GM18951 (cell line): ENCODE data around the gene MYOD1.

Experiments used
- POLR2A ChIP-seq: IDR thresholded peaks from 4 replicates; pipeline ENCODE4 v1.6.1; 2011; ENCODE audit warnings: mild to moderate bottlenecking; ENCODE audit not compliant: insufficient read length, insufficient read depth; ENCODE audit errors: extremely low read depth
- in situ Hi-C: fragments of 300-500 bp; cut with MboI; formaldehyde crosslinking; loops from one replicate; pipeline ENCODE4 v1.12.0; 2022; ENCODE audit warnings: low sequenced_read_pairs, mixed read lengths, inconsistent platforms; ENCODE audit not compliant: unreplicated experiment

MYOD1 gene

GRCh38 chr11:17733261-17733660 lies 13.9 kb downstream of the MYOD1 start:
- in situ Hi-C loops: no loop called here
- TF ChIP-seq POLR2A: no peak

DNA sequence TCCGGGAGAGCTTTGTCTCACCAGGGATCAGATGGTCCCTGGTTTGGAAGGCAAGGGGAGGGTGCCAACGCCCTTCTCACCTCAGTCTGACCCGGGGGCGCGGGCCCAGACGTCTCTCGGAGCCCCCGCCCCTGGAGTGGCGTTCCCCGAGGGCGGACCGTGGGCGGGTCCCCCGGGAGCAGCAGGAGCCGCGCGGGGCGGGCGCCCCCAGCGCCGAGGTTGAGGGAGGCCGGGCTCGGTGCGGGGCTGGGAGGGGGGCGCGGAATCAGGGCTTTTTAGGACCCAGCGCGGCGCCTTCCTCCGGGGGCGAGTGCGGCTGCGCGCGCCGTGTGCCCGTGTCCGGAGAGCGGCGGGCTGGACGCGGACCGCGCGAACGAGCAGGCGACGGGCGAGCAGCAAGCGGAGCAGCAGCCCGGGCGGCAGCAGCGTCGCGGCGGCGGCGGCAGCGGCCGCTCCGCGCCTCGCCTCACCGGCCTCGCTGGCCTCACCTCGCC lies 15.1 kb downstream of the MYOD1 start, which contains the start of gene KCNC1:
TSS of gene KCNC1 (plus strand) at position 364 of the 494 bp plus-strand sequence. CDS start 1,222 bp downstream, outside the sequence.
- TF ChIP-seq POLR2A: no peak
- in situ Hi-C loops: no loop called here

DNA sequence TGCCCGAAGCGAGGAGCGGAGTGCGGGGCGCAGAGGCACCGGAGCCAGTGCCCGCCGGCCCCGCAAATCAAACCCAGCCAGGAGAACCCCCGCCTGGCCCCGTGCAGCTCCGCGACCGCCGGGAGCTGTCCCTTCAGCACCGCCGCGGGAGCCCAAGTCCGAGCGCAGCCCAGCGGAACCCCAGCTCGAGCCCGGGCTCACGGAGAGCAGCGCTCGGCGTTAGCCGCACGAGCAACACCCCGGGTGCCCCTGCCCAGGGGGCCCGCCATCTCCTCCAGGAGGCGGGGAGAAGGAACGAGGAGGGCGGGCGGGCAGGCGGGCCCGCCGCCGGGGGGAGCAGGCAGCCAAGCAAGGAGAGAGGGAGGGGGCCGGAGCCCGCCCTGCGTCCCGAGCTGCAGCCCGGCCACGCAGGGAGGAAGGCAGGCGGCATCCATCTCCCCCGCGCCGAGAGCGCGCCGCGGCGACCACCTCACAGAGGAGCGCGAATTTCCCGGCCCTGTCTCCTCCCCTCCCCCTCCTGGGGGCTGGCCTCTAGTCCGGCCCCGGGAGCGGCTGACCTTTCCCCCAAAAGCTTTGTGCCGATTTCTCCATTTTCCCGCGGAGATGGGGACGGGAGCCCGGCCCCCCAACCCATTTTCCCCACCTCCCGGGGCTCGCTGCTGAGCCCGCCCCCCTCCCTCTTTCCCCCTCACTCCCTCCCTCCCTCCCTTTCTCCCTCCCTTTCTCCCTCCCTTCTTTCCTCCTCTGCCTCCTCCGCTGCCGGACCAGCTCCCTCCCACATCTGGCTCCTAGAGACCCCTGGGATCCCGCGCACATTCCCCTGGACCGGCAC lies 15.8 kb downstream of the MYOD1 start:
- in situ Hi-C loops: no loop called here
- TF ChIP-seq POLR2A: no peak

DNA sequence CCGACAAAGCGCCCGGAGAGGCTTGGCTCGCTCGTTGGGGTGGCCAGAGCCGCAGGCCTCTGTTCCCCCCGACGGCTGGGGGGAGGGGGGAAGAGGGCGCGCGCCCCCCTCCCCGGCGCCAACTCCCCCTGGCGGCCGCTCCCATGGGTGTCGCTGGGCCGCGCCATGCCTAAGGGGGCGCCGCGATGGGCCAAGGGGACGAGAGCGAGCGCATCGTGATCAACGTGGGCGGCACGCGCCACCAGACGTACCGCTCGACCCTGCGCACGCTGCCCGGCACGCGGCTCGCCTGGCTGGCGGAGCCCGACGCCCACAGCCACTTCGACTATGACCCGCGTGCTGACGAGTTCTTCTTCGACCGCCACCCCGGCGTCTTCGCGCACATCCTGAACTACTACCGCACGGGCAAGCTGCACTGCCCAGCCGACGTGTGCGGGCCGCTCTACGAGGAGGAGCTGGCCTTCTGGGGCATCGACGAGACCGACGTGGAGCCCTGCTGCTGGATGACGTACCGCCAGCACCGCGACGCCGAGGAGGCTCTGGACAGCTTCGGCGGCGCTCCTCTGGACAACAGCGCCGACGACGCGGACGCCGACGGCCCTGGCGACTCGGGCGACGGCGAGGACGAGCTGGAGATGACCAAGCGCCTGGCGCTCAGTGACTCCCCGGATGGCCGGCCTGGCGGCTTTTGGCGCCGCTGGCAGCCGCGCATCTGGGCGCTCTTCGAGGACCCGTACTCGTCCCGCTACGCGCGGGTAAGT lies 16.6 kb downstream of the MYOD1 start:
- TF ChIP-seq POLR2A: no peak
- in situ Hi-C loops: no loop called here

GRCh38 chr11:17736579-17736893 lies 17.2 kb downstream of the MYOD1 start:
- no peak for TF ChIP-seq POLR2A
- in situ Hi-C loops: no loop called here

DNA sequence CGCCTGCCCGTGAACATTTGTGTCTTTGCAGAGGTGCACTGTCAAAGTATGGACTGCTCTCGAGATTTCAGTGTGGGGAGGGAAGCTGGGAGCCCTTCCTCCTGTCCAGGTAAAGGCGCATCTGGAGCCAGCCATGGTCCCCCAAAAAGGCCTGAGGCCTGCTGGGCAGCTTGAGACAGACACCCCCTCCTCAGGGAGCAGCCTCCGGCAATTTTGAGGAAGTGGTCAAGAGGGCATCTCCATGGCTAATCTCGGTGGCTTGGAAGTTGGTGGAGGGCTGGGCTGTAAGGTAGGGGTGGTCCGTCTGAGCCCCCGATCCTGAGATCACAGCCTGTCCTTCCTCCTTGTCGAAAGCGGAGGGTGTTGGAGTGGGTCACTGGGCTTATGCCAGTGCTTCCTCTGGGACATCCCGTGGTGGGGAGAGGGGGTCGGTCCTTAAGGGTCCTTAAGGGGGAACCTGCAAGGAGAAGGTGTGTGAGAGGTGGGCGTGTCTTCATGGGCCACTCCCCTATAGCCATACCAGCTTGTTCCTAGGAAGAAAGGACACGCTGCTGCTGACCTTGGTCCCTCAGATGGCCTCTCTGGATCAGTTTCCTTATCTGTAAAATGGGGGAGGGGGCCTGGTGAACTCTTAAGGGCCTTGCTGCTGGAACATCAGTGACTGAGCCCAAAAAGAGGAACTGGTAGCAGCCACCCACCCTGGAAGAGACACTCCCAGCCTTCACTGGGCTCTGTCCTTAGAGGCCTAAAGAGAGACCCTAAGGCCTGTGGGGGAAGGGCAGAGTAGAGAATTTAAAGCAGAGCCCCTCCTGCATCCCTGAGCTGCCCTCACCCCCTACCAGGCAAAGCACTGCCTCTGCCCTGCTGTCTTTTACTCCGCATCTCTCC lies 17.8 kb downstream of the MYOD1 start:
- no peak for TF ChIP-seq POLR2A
- in situ Hi-C loops: no loop called here

DNA sequence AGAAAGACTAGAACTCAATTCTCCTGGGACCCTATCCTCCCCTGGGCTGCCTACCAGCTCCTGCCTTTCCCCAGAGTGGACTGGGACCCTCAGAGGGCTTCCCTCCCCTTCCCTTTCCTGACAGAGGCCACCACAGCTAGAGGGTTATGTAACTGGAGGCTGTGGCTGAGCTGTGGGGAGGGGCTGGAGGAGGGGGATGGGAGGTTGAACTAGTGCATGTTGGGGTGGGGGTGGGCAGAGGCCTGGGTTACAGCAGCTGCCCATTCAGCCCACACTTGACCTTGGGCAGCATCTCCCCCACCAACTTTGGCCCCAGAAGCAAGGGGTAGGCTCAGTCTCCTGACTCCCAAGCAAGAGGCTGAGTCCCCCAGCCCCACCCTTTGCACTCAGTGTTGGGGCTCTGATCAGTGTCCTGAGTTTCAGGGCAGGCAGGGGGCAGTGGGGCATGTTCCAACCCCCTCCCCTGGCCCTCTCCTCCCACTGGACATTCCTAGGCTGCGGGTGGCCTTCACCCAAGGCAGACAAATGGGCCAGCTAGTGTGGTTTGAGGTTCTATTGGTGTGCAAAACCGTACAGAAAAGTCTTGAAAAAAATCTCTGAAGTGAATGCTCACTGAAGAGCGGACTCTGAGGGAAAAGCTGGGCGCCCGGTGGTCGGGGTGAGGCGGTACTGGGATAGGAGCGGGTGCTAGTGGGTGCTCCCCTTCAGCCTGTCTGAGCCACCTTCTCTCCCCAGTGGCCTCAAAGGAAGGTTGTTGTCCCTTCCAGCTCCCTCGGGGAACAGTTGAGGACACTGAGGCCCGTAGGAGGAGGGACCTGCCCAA lies 19.0 kb downstream of the MYOD1 start:
- in situ Hi-C loops: no loop called here
- no peak for TF ChIP-seq POLR2A

DNA sequence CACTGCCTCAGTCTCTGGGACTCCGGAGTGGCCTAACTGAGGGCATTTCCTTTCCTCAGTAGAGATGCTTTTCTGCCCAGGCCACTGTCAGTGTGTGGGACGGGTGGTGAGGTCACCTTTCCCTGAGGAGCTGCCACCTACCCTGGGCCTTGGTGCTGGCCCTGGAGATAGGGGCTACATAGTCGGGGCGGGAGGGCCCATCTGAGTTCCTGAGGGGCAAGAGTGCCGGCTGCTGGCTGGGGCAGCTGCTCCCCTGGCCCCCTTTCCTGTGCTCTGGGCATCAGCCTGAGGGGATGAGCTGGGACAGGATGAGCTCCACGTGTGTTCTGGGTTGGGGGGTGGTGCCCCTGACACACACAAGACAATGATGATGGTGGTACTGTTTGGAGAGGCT lies 20.6 kb downstream of the MYOD1 start:
- in situ Hi-C loops: no loop called here
- TF ChIP-seq POLR2A: no peak

DNA sequence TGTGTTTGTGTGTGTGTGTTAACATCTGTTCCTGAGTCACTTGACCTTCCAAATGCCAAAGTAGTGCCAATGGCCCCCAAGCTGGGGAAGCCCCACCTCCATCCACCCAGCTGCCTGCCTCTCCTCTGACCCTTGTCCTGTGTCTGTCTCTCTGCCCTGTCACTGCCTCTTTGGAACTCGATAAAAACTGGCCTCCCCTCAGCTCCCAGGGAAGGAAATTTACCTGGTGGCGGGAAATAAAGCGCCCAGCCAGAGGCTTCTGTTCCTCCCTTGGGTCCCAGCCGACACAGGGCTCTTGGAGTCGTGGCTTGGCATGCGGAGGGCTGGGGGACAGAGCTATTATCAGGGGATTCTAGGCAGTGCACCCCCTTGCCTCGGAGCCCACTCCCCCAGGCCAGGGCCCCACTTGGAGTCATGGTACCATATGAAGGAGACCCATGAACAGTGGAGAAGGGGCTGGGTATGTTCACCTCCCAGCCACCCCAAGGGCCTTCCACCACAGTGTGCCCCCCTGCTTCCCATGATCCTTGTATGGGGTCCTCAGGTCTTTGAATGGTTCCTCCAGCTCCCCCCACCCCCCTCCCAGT lies 21.4 kb downstream of the MYOD1 start:
- in situ Hi-C loops: no loop called here
- TF ChIP-seq POLR2A: no peak

GRCh38 chr11:17741487-17741886 lies 22.1 kb downstream of the MYOD1 start:
- in situ Hi-C loops: no loop called here

DNA sequence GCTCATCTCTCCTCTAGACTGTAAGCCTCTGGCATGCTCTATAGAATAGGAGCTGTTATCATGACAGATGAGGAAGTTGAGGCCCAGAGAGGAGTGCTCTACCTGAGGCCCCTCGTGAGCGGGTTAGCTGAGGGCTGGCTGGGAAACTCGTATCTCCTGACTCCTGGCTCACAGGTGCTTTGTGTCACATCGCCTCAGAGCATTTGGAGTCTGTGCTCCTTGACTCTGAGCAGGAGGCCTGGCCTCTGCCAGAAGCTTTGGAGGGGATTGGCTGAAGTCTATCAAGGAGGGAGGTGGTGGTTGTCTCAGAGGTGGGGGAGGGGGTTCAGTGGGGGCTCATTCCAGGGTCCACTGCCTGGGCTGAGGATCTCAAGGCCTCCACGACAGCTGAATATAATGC lies 22.6 kb downstream of the MYOD1 start:
- in situ Hi-C loops: no loop called here

More at GRCh38 chr11:17741487-17741886, 22.1 kb downstream of the MYOD1 start:
- no peak for TF ChIP-seq POLR2A

More for the DNA sequence above, 22.6 kb downstream of the MYOD1 start:
- TF ChIP-seq POLR2A: no peak
